ENCODE results near the gene MUC5B. TPM values are rescaled to one million over a fixed set of nuclear protein-coding genes. Genes with fewer than 3 reads are reported as not detected.
A peak's percentile ranks its signal among the peaks of the same experiment; 100 is the strongest.

The MUC5B gene
- total RNA-seq, 1 donor, result not detected

GRCh38 chr11:1226986-1227550, 4.2 kb downstream of the MUC5B start:
- DNase-seq (ENCODE audit: low read depth), result no peak
- TF ChIP-seq, protein P1, sequence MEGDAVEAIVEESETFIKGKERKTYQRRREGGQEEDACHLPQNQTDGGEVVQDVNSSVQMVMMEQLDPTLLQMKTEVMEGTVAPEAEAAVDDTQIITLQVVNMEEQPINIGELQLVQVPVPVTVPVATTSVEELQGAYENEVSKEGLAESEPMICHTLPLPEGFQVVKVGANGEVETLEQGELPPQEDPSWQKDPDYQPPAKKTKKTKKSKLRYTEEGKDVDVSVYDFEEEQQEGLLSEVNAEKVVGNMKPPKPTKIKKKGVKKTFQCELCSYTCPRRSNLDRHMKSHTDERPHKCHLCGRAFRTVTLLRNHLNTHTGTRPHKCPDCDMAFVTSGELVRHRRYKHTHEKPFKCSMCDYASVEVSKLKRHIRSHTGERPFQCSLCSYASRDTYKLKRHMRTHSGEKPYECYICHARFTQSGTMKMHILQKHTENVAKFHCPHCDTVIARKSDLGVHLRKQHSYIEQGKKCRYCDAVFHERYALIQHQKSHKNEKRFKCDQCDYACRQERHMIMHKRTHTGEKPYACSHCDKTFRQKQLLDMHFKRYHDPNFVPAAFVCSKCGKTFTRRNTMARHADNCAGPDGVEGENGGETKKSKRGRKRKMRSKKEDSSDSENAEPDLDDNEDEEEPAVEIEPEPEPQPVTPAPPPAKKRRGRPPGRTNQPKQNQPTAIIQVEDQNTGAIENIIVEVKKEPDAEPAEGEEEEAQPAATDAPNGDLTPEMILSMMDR (IDR thresholded peaks at IDR 0.05; ENCODE audit: insufficient read depth, low read length), result peak; percentile 38

GRCh38 chr11:1227551-1228100, 4.8 kb downstream of the MUC5B start:
- no peak for DNase-seq (ENCODE audit: low read depth)
- no peak overlapping the region for H3K4me3 ChIP-seq (ENCODE audit: low read depth, low read length)
- TF ChIP-seq, protein P1 (IDR thresholded peaks at IDR 0.05; ENCODE audit: insufficient read depth, low read length), result no peak

More at GRCh38 chr11:1226986-1227550, 4.2 kb downstream of the MUC5B start:
- no peak overlapping the region for H3K4me3 ChIP-seq (ENCODE audit: low read depth, low read length)

DNA sequence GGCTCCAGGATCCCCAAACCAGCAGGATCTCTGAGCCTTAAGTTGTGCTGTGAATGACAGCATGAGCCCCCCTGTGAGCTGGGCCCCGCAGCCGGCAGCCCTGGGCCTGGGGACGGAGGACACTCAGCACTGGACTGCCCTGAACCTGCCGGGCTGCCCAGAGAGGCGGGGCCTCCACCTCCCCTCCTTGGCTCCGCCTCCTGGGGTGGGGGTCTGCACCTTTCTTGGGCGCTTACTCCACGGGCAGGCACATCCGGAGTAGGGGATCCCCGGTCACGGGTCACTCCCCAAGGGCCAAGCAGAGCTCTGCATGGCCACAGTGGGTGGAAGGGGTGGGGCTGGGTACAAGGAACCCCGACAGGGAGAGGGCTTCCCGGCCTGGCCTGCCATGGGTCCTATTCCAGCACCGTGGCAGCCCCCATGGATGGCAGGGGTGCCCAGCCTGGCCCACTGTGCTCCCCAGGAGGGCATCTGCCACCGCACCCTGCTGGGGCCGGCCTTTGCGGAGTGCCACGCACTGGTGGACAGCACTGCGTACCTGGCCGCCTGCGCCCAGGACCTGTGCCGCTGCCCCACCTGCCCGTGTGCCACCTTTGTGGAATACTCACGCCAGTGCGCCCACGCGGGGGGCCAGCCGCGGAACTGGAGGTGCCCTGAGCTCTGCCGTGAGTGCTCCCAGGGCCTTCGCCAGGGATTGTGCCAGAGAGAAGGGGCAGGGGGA, 5.4 kb downstream of the MUC5B start:
- DNase-seq (ENCODE audit: low read depth), result no peak
- H3K4me3 ChIP-seq (ENCODE audit: low read depth, low read length), result no peak overlapping the region
- TF ChIP-seq, protein P1 (IDR thresholded peaks at IDR 0.05; ENCODE audit: insufficient read depth, low read length), result no peak

DNA sequence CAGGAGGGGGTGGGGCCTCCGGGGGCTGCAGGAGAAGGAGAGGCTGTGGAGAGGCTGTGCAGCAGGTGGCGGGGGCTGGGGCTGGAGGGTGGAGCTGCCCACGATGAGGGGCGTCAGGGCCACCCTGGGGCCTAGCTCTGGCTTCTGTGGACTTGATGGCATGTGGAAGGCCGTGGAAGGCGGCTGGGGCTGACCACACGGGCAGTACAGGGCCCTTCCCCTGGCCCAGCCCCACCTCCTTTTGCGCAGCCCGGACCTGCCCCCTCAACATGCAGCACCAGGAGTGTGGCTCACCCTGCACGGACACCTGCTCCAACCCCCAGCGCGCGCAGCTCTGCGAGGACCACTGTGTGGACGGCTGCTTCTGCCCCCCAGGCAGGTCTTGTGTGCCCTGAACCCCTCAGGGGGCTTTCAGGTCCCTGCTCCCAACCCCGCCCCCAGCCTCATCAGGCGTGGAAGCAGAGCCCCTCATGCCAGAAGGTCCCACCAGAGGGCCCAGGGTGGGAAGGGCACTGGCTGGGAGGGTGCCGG, 6.1 kb downstream of the MUC5B start:
- no peak overlapping the region for H3K4me3 ChIP-seq (ENCODE audit: low read depth, low read length)
- no peak for DNase-seq (ENCODE audit: low read depth)

DNA sequence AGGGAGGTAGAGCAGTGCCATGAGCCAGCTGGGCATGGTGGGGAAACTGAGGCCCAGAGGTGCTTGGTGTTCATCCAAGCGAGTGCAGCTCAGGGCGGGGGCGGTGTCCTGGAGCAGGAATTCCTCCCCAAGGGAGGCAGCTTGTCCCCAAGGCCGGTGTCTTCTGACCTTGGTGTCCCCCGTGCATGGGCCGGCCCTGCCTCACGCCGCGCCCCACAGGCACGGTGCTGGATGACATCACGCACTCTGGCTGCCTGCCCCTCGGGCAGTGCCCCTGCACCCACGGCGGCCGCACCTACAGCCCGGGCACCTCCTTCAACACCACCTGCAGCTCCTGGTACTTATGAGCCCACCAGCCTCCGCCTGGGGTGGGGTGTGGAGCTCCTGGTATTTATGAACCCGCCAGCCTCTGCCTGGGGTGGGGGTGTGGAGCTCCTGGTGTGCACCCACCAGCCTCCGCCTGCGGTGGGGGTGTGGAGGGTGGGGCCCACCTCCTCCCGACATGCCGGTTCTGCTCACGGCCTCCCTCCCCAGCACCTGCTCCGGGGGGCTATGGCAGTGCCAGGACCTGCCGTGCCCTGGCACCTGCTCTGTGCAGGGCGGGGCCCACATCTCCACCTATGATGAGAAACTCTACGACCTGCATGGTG, 6.7 kb downstream of the MUC5B start:
- no peak overlapping the region for H3K4me3 ChIP-seq (ENCODE audit: low read depth, low read length)
- TF ChIP-seq, protein P1 (IDR thresholded peaks at IDR 0.05; ENCODE audit: insufficient read depth, low read length), result no peak
- DNase-seq (ENCODE audit: low read depth), result no peak

More for the DNA sequence above, 6.1 kb downstream of the MUC5B start:
- TF ChIP-seq, protein P1 (IDR thresholded peaks at IDR 0.05; ENCODE audit: insufficient read depth, low read length), result no peak

DNA sequence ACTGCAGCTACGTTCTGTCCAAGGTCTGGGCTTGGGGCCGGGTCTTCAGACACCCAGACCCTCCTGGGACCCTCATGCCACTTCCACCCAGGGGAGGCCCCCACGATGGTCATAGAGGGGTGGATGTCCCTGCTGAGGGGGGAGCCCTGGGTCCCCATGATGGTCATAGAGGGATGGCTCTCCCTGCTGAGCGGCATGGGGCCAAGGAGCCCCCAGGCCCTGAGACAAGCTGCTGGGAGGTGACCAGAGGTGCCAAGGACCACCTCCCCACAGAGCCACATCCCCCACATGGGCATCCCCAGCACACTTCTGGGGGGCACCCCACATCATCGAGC, 7.2 kb downstream of the MUC5B start:
- no peak overlapping the region for H3K4me3 ChIP-seq (ENCODE audit: low read depth, low read length)
- TF ChIP-seq, protein P1 (IDR thresholded peaks at IDR 0.05; ENCODE audit: insufficient read depth, low read length), result no peak

More for the DNA sequence above, 7.2 kb downstream of the MUC5B start:
- no peak for DNase-seq (ENCODE audit: low read depth)

Data from fibroblast of the aortic adventitia (primary cell).